SK-N-SH (cell line): ENCODE results near the gene NKX1-1. TPM values are rescaled to one million over a fixed set of nuclear protein-coding genes. Genes with fewer than 3 reads are reported as not detected.

Source experiments
- CTCF ChIA-PET: fragments of 300-600, 350-600 bp; formaldehyde crosslinking; extraction: SDS; loops from one replicate; lab custom pipeline; 2021; lab: Yijun Ruan, JAX
- POLR2A ChIA-PET: fragments of 350-600 bp; sonication (Branson Sonifier 250); formaldehyde crosslinking; extraction: SDS; loops from one replicate; lab custom pipeline; 2020; ENCODE audit warnings: antibody characterized with exemption, inconsistent platforms; lab: Yijun Ruan, JAX
- DNase-seq: peaks from one replicate; pipeline ENCODE4 v3.0.0; 2012
- H2AFZ ChIP-seq: fragments of 200-600 bp; sonication (generic); 2 replicates; pipeline ENCODE4 v1.8.1; 2016; ENCODE audit warnings: antibody characterized with exemption, mild to moderate bottlenecking, low read depth
- H3F3A ChIP-seq: fragments of 200-600 bp; sonication (generic); replicated peaks from 2 replicates; pipeline ENCODE3; 2016; ENCODE audit warnings: antibody characterized with exemption, mild to moderate bottlenecking; ENCODE audit not compliant: insufficient read depth
- H3K27ac ChIP-seq, 2 experiments: fragments of 200-500 bp in 1 of 2; fragments of 200-600 bp in 1 of 2; sonication (Bioruptor generic) in 1 of 2; sonication (generic), shearing (Covaris generic) in 1 of 2; 2 replicates each; pipeline versions ENCODE4 v1.5.1 to v1.6.1; 2014 to 2016; ENCODE audit warnings: low read depth in 2 of 2, inconsistent platforms in 1 of 2, low read length in 1 of 2, mild to moderate bottlenecking in 1 of 2, mixed read lengths in 1 of 2
- H3K27me3 ChIP-seq: fragments of 200-600 bp; sonication (generic), shearing (Covaris generic); 2 replicates; pipeline ENCODE4 v1.6.1; 2016; ENCODE audit warnings: mixed run types; ENCODE audit not compliant: insufficient read depth
- H3K36me3 ChIP-seq, 2 experiments: fragments of 200-500 bp in 1 of 2; fragments of 200-600 bp in 1 of 2; sonication (Bioruptor generic) in 1 of 2; sonication (generic) in 1 of 2; replicated peaks in 1 of 2; 2 replicates each; pipeline versions ENCODE3 to v1.5.1; 2014 to 2016; ENCODE audit warnings: low read length in 1 of 2, mild to moderate bottlenecking in 1 of 2; ENCODE audit not compliant: insufficient read depth in 2 of 2, control insufficient read depth in 1 of 2
- H3K4me1 ChIP-seq, 2 experiments: fragments of 200-500 bp in 1 of 2; fragments of 200-600 bp in 1 of 2; sonication (Bioruptor generic) in 1 of 2; sonication (generic), shearing (Covaris generic) in 1 of 2; 2 replicates each; pipeline versions ENCODE4 v1.5.1 to v1.6.1; 2014 to 2016; ENCODE audit warnings: low read depth in 1 of 2, low read length in 1 of 2, mixed run types in 1 of 2; ENCODE audit not compliant: insufficient read depth in 2 of 2, control insufficient read depth in 1 of 2
- H3K4me2 ChIP-seq: fragments of 200-600 bp; sonication (generic), shearing (Covaris generic); 2 replicates; pipeline ENCODE4 v1.6.1; 2017; ENCODE audit warnings: mixed run types
- H3K4me3 ChIP-seq, 2 experiments: fragments of 200-500 bp in 1 of 2; fragments of 200-600 bp in 1 of 2; sonication (Bioruptor generic) in 1 of 2; sonication (generic), shearing (Covaris generic) in 1 of 2; 2 replicates each; pipeline versions ENCODE4 v1.5.1 to v1.8.1; 2014 to 2016; ENCODE audit warnings: low read depth in 2 of 2, inconsistent platforms in 1 of 2, low read length in 1 of 2, mild to moderate bottlenecking in 1 of 2, mixed read lengths in 1 of 2, moderate library complexity in 1 of 2
- H3K79me2 ChIP-seq: fragments of 200-600 bp; sonication (generic); 2 replicates; pipeline ENCODE4 v1.8.1; 2017; ENCODE audit warnings: mild to moderate bottlenecking; ENCODE audit not compliant: insufficient read depth
- H3K9ac ChIP-seq: fragments of 200-600 bp; sonication (generic); 2 replicates; pipeline ENCODE4 v1.6.1; 2017; ENCODE audit warnings: mixed run types
- H3K9me2 ChIP-seq: fragments of 200-600 bp; sonication (generic); 2 replicates; pipeline ENCODE4 v1.6.1; 2017; ENCODE audit warnings: mixed run types
- H3K9me3 ChIP-seq: fragments of 200-600 bp; sonication (generic); 2 replicates; pipeline ENCODE4 v1.6.1; 2017; ENCODE audit warnings: mixed run types, mild to moderate bottlenecking, moderate library complexity
- H4K20me1 ChIP-seq: fragments of 200-600 bp; sonication (generic); 2 replicates; pipeline ENCODE4 v1.6.1; 2017; ENCODE audit warnings: mild to moderate bottlenecking, mixed run types; ENCODE audit not compliant: insufficient read depth
- CHD2 ChIP-seq: fragments of 150-350 bp; IDR thresholded peaks from 2 replicates; pipeline ENCODE4 v1.6.1; 2018; ENCODE audit warnings: low read length; ENCODE audit not compliant: partially characterized antibody
- CTCF ChIP-seq: fragments of 200-600 bp; sonication (generic); IDR thresholded peaks from 2 replicates; pipeline ENCODE4 v1.6.1; 2017; ENCODE audit warnings: antibody characterized with exemption, mild to moderate bottlenecking, moderate library complexity
- EP300 ChIP-seq, 2 experiments: IDR thresholded peaks; 2 replicates each; pipeline versions ENCODE4 v1.4.0 to v1.6.1; 2012; ENCODE audit warnings: borderline replicate concordance in 1 of 2, low read depth in 1 of 2, low read length in 1 of 2
- EZH2phosphoT487 ChIP-seq: fragments of 200-600 bp; sonication (generic); IDR thresholded peaks from 2 replicates; pipeline ENCODE4 v1.6.1; 2017; ENCODE audit warnings: low read depth, mixed run types, mild to moderate bottlenecking, antibody characterized with exemption, moderate library complexity, borderline replicate concordance
- FOSL2 ChIP-seq: IDR thresholded peaks from 2 replicates; pipeline ENCODE4 v1.4.0; 2012; ENCODE audit warnings: low read depth, mild to moderate bottlenecking, moderate library complexity, borderline replicate concordance
- GABPA ChIP-seq: IDR thresholded peaks from 2 replicates; pipeline ENCODE4 v1.4.0; 2012; ENCODE audit warnings: low read depth, mild to moderate bottlenecking
- JUND ChIP-seq: IDR thresholded peaks from 2 replicates; pipeline ENCODE4 v1.4.0; 2012
- MAX ChIP-seq: IDR thresholded peaks from 2 replicates; pipeline ENCODE4 v1.4.0; 2012; ENCODE audit warnings: low read depth
- MEF2A ChIP-seq: IDR thresholded peaks from 2 replicates; pipeline ENCODE4 v1.4.0; 2012; ENCODE audit warnings: low read depth, borderline replicate concordance
- MXI1 ChIP-seq: IDR thresholded peaks from 2 replicates; pipeline ENCODE4 v1.6.1; 2012; ENCODE audit warnings: mild to moderate bottlenecking, low read depth, low read length, improper control_type of control experiment
- NFIC ChIP-seq: IDR thresholded peaks from 2 replicates; pipeline ENCODE4 v1.4.0; 2012; ENCODE audit warnings: borderline replicate concordance
- NRF1 ChIP-seq: IDR thresholded peaks from 2 replicates; pipeline ENCODE4 v1.6.1; 2012; ENCODE audit warnings: low read depth, mild to moderate bottlenecking, low read length
- POLR2AphosphoS5 ChIP-seq: IDR thresholded peaks from 2 replicates; pipeline ENCODE4 v1.6.1; 2012; ENCODE audit warnings: low read depth, low read length
- RCOR1 ChIP-seq: fragments of 150-350 bp; IDR thresholded peaks from 2 replicates; pipeline ENCODE4 v1.6.1; 2017; ENCODE audit warnings: antibody characterized with exemption, low read length
- SMC3 ChIP-seq: IDR thresholded peaks from 2 replicates; pipeline ENCODE4 v1.6.1; 2012; ENCODE audit warnings: low read depth, low read length, improper control_type of control experiment
- TCF12 ChIP-seq: IDR thresholded peaks from 2 replicates; pipeline ENCODE4 v1.4.0; 2012
- TEAD4 ChIP-seq: IDR thresholded peaks from 2 replicates; pipeline ENCODE4 v1.4.0; 2012; ENCODE audit warnings: mild to moderate bottlenecking, borderline replicate concordance; ENCODE audit not compliant: insufficient read depth
- USF2 ChIP-seq: fragments of 150-350 bp; IDR thresholded peaks from 2 replicates; pipeline ENCODE4 v1.6.1; 2017; ENCODE audit warnings: antibody characterized with exemption, low read length, low read depth, borderline replicate concordance
- YY1 ChIP-seq: IDR thresholded peaks from 2 replicates; pipeline ENCODE4 v1.4.0; 2012; ENCODE audit warnings: low read depth, mild to moderate bottlenecking
- ZBTB33 ChIP-seq: IDR thresholded peaks from 2 replicates; pipeline ENCODE4 v1.4.0; 2012; ENCODE audit warnings: low read depth, borderline replicate concordance
- WGBS: methylation state at CpG from one replicate; pipeline ENCODE4 v1.1.6; 2017; ENCODE audit warnings: low lambda C conversion rate; 5-methylcytosine and 5-hydroxymethylcytosine counted together
- polyA plus RNA-seq, 3 experiments: library from polyadenylated mRNA; depleted of rRNA; stranded (reverse); fragments of >200 nt; gene quantifications; 2 replicates each; pipeline ENCODE4 v1.2.3, GENCODE V29; 2012

The NKX1-1 gene
- polyA plus RNA-seq, 1 of the 3 experiments (the other 2 are of a cell fraction): not detected

GRCh38 chr4:1375051-1375721 is 31.1 kb downstream of the NKX1-1 start:
- Histone ChIP-seq H3K36me3 (peaks cover 9 to 47% of the 10 kb centered on the region in 2 experiments), H2AFZ (no peak overlapping the region), H3K27ac (no peak overlapping the region), H3K4me1 (no peaks in the 10 kb centered on the region), H3F3A (no peaks in the 10 kb centered on the region), H3K27me3 (no peaks in the 10 kb centered on the region), H3K4me3 (no peak overlapping the region), H3K9me2 (no peaks in the 10 kb centered on the region), H3K9me3 (no peaks in the 10 kb centered on the region), H3K4me2 (no peak overlapping the region), H3K9ac (no peak overlapping the region), H3K79me2 (no peaks in the 10 kb centered on the region), H4K20me1 (no peaks in the 10 kb centered on the region)
- no peak for TF ChIP-seq GABPA
- no peak for TF ChIP-seq MEF2A
- TF ChIP-seq NRF1: no peak
- TF ChIP-seq CTCF: no peak
- no peak for TF ChIP-seq EZH2phosphoT487
- TF ChIP-seq YY1: no peak
- TF ChIP-seq NFIC: no peak
- TF ChIP-seq RCOR1: no peak
- no peak for TF ChIP-seq MXI1
- TF ChIP-seq CHD2: no peak
- no peak for TF ChIP-seq POLR2AphosphoS5
- no peak for TF ChIP-seq TCF12
- TF ChIP-seq FOSL2: no peak
- TF ChIP-seq SMC3: no peak
- TF ChIP-seq EP300 (IDR thresholded peaks at IDR 0.05; ENCODE audit: borderline replicate concordance in 1 of 2, low read depth in 1 of 2, low read length in 1 of 2): no peak
- TF ChIP-seq TEAD4: no peak
- no peak for TF ChIP-seq JUND
- TF ChIP-seq USF2: no peak
- no peak for TF ChIP-seq MAX
- TF ChIP-seq ZBTB33: no peak
- no peak for DNase-seq
- ChIA-PET CTCF (interaction anchor here (0.8 to 2.4 kb wide), 3 partner anchors 19 to 254 kb away, joined by 3 to 5 read pairs (median 3); no protein-coding TSS in a partner anchor), POLR2A (no interaction called here)
- WGBS: 97% methylated on average over 25 of the region's 36 CpGs
